T-helper 2 cell (primary cell): Measurements from ENCODE around the gene ZCCHC8.
"Not testable (repeated sequence)": the region's sequence is repeated elsewhere in the genome, so short reads cannot be mapped to it uniquely, and the experiment has no call there.

Source experiments
- DNase-seq, 5 experiments: peaks; one replicate each; pipeline versions ENCODE4 v3.0.0 to v3.0.0-alpha.2; 2012 to 2022

Gene ZCCHC8

DNA sequence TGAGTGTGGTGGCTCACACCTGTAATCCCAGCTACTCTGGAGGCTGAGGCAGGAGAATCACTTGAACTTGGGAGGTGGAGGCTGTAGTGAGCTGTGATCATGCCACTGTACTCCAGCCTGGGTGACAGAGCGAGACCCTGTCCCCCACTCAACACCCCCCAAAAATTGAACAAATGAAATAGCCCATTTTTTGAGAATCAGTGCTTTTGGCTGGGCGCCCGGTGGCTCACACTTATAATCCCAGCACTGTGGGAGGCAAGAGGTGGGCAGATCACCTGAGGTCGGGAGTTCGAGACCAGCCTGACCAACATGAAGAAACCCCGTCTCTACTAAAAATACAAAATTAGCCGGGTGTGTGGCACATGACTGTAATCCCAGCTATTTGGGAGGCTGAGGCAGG lies 30.2 kb downstream of the ZCCHC8 start:
- DNase-seq, result not testable (repeated sequence)

DNA sequence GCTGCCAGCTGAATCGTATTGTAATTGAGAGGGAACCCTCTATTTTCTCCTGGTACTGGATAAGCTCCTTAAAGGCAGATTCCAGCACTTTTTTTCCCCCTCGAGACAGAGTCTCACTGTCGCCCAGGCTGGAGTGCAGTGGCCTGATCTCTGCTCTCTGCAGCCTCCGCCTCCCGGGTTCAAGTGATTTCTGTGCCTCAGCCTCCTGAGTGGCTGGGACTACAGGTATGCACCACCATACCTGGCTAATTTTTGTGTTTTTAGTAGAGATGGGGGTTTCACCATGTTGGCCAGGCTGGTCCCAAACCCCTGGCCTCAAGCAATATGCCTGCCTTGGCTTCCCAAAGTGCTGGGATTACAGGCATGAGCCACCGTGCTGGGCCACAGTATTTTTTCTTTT lies 30.9 kb downstream of the ZCCHC8 start:
- DNase-seq, result not testable (repeated sequence)

DNA sequence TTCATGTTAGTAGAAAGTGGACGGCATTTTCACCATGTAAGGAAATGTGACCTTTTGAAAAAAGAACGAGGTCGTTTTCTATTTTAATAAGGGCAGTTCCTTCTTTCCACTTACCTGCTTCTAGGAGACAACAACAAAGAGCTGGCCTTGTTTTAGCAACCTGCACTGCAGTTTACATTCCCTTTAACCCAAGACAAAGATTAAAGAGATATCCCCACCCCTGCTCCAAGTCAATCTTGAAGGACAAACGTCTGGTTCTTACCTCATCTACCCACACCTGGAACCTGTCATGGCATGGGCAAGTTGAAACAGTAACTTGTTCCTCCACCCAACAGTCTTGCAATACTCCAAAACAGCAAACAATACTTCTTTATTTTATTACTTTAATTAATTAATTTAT lies 32.7 kb downstream of the ZCCHC8 start:
- DNase-seq, result no peak

DNA sequence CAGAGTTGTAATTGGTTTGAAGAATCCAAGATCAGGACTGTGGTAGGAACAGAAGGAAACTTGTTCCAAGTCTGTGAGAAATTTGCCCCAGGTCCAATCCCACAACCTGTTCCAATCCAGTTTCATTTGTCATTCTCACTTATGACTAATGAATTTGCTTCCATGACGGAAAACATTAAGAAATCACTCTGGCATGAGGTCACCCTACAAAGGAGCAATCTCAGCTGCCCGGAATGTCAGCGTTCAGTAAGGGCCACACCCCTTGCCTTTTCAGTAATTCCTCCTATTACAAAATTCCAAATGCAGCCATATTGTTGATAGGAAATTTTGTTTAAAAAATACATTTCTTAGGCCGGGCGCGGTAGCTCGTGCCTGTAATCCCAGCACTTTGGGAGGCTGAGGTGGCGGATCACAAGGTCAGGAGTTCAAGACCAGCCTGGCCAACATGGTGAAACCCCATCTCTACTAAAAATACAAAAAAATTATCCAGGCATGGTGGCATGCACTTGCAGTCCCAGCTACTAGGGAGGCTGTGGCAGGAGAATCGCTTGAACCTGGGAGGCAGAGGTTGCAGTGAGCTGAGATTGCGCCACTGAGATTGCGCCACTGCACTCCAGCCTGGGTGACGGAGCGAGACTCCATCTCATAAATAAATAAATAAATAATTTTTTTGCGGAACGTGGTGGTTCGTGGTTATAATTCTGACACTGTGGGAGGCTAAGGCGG lies 36.3 kb downstream of the ZCCHC8 start:
- DNase-seq, result not testable (repeated sequence)

DNA sequence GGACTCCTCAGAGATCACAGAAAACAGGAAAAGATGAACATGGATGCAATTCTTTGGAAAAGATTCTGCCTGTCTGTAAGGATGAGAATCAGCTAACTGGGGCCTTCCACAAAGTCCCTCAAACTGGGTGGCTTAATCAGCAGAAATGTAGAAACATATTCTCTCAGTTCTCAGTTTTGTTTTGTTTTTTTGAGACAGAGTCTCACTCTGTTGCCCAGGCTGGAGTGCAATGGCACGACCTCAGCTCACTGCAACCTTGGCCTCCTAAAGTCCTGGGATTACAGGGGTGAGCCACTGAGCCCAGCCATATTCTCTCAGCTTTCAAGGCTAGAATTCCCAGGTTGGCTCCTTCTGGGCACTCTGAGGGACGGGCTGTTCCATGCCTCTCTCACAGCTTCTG lies 40.1 kb downstream of the ZCCHC8 start:
- DNase-seq, result no peak

DNA sequence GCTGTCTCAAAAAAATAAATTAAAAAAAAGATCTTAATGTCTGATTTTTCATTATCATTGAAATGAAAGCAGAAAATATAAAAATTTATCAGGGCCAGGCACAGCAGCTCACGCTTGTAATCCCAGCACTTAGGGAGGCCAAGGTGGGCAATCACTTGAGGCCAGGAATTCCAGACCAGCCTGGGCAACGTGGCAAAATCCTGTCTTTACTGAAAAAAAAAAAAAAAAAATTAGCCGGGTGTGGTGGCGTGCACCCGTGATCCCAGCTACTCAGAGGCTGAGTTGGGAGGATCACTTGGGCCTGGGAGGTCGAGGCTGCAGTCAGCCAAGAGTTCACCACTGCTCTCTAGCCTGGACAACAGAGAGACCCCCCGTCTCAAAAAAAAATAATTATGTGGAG lies 40.7 kb downstream of the ZCCHC8 start:
- DNase-seq, result no peak

DNA sequence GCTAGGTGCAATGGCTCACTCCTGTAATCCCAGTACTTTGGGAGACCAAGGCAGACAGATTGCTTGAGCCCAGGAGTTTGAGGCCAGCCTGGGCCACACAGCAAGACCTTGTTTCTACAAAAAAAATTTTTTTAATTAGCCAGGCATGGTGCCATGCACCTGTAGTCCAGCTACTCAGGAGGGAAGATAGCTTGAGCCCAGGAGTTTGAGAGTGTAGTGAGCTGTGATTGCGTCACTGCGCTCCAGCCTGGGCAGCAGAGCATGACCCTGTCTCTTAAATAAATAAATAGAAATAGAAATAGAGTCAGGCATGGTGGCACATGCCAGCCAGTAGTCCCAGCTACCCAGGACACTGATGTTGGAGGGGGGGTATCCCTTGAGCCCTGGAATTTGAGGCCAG lies 41.5 kb downstream of the ZCCHC8 start:
- no peak for DNase-seq

DNA sequence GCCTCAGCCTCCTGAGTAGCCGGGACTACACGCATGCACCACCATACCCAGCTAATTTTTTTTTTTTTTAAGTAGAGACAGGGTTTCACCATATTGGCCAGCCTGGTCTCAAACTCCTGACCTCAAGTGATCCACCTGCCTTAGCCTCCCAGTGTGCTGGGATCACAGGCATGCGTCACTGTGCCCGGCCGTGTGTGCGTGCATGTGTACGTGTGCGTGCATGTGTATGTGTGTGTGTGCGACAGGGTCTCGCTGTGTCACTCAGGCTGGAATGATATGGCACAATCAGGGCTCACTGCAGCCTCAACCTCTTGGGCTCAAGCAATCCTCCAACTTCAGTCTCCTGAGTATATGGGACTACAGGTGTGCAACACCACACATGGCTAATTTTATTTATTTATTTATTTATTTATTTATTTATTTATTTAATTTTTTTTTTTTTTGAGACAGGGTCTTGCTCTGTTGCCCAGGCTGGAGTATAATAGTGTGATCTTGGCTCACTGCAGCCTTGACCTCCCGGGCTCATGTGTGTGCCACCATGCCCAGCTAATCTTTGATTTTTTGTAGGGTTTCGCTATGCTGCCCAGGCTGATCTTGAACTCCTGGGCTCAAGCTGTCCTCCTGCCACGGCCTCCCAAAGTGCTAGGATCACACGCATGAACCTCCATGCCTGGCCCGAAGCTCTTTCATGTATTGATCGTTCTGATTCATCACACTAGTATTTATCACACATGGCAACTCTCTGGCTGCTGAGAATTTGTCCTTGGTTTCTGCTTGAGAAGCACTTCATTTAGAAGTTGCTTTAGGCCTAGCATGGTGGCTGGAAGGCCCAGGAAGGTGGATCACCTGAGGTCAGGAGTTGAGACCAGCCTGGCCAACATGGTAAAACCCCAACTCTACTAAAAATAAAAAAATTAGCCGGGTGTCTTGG lies 42.4 kb downstream of the ZCCHC8 start:
- DNase-seq, result no peak

DNA sequence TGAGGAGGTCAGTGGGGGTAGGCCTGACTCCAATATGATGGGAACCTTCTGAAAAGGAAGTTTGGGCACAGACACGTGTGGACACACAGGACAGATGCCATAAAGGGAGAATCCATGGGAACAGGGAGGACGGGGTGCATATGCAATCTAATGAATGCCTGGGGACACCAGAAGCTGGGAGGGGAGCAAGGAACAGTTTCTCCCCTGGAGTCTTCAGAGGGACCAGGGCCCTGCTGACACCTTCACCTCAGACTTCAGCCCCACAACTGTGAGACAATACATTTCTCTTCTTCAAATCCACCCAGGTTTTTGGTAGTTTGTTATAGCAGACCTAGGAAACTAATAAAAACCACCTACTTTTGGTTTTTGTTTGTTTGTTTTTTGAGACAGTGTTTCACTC lies 43.1 kb downstream of the ZCCHC8 start:
- DNase-seq, result no peak

DNA sequence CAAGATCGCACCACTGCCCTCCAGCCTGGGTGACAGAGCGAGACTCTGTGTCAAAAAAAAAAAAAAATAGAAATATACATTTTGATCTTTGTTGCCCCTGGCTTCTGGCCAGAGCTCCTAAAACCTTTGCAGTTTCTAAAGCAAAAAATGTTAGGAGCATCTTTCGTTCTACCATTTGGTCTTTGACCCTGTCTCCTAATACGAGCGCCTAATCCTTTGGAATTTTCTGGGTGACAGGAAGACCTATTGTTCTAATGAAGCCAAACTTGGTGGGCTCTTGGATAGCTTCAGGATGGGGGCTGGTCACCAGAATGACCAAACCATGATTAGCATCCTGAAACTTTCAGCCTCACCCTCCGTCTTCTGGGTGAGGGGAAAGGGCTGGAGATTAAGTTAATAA lies 46.0 kb downstream of the ZCCHC8 start:
- DNase-seq, result no peak

DNA sequence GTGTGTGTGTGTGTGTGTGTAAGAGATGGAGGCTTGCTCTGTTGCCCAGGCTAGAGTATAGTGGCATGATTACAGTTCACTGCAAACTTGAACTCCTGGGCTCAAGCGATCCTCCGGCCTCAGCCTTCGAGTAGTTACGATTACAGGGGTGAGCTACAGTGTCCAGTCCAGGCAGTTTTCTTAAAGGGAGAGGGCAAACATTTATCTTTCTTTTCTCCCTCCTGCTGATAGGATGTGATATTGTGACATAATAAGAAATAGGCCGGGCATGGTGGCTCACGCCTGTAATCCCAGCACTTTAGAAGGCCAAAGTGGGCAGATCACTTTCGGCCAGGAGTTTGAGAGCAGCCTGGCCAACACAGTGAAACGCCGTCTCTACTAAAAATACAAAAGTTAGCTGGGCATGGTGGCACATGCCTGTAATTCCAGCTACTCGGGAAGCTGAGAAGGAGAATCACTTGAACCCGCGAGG lies 46.4 kb downstream of the ZCCHC8 start:
- no peak for DNase-seq

DNA sequence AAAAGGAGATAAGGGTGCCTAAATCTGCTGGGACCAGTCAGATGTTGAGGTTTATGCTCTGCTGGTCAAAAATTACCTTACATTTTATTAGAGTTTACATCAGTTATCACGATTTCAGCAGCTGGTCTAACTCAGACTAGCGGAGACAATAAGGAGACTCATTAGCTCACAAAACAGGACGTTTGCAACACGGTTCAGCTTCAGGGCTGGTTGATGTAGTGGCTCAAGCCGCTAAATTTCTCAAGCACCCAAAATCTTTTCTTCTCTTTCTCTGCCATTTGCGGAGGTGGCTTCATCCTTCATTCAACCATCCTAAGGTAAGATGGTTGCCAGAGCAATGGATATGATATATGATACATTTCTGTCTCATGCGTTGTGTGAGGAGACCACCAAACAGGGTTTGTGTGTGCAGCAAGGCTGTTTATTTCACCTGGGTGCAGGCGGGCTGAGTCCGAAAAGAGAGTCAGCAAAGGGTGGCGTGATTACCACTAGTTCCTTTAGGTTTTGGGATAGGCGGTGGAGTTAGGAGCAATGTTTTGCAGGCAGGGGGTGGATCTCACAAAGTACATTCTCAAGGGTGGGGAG lies 47.9 kb downstream of the ZCCHC8 start:
- peak in 1 of 5 experiments; percentile 47 for DNase-seq

DNA sequence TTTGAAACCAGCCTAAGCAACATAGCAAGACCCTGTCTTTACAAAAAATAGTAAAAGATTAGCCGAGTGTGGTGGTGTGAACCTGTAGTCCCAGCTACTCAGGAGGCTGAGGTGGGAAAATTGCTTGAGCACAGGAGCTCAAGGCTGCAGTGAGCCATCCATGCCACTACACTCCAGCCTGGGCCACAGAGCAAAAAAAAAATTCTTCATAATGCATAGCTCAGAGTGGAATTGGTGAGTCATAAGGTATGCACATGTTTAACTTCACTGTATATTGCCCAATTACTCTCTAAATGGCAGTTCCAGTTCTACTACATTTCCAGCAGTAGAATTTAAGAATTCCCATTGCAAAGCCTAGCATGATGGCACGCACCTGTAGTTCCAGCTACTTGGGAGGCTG lies 51.4 kb downstream of the ZCCHC8 start:
- peak in 1 of 5 experiments; percentile 41 for DNase-seq

DNA sequence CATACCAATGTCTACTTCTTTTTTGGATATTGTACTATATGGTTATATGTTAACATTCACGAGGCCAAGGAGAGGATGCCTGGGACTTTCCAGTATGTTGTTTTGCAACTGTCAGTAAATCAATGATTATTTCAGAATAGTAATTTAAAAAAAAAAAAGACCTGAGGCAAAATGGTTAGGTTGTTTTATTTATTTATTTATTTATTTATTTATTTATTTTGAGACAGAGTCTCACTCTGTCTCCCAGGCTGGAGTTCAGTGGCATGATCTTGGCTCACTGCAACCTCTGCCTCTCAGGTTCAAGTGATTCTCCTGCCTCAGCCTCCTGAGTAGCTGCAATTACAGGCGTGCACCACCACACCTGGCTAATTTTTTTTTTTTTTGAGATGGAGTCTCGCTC lies 52.9 kb downstream of the ZCCHC8 start:
- not testable (repeated sequence) for DNase-seq

DNA sequence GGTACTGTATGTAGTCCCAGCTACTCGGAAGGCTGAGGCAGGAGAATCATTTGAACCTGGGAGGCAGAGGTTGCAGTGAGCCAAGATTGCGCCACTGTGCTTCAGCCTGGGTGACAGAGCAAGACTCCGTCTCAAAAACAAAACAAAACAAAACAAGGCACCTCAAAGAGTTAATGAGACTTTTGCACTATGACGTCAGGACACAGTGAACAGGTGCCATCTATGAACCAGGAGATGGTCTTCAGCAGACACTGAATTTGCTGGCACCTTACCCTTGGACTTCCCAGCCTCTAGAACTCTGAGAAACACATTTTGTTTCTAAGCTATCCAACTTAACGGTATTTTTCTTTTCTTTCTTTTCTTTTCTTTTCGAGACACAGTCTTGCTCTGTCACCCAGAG lies 54.3 kb downstream of the ZCCHC8 start:
- not testable (repeated sequence) for DNase-seq

DNA sequence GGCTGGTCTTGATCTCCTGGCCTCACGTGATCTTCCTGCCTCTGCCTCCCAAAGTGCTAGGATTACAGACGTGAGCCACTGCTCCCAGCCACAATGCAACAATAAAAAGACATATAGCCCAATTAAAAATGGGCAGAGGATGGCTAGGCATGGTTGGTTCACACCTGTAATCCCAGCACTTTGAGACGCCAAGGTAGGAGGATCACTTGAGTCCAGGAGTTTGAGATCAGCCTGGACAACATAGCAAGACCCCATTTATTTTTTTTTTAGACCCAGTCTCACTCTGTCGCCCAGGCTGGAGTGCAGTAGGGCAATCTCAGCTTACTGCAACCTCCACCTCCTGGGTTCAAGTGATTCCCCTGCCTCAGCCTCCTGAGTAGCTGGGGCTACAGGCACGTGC lies 56.7 kb downstream of the ZCCHC8 start:
- DNase-seq, result not testable (repeated sequence)

DNA sequence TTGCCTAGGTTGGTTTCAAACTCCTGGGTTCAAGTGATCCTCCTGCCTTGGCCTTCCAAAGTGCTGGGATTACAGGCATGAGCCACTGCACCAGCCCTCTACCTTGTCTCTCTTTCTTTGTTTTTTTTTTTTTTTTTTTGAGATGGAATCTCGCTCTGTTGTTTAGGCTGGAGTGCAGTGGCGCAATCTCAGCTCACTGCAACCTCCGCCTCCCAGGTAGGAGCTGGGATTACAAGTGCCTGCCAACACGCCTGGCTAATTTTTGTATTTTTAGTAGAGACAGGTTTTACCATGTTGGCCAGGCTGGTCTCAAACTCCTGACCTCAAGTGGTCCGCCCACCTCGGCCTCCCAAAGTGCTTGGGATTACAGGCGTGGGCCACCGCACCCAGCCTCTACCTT lies 61.9 kb downstream of the ZCCHC8 start:
- not testable (repeated sequence) for DNase-seq

DNA sequence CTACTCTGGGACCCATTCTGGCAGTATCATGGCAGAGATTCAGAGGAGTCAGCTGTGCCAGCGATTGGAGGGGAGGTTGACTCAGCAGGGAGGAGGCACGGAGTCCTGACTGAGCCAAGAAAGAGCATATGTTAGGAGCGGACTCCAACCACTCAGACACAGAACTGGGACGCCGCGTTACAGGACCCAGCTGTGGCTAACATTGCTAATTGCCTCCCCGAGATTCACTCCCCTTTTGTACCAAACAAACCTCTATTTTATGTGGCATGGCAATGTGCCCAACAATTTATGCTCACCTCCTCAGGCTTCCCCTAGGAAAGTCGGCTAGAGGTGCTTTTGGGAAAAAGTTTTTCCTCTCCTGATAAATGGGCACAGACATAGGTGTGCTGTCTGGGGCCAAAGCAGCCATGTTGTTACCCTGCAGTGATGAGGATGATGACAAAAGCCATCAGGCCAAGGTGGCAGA lies 63.0 kb downstream of the ZCCHC8 start:
- no peak for DNase-seq

DNA sequence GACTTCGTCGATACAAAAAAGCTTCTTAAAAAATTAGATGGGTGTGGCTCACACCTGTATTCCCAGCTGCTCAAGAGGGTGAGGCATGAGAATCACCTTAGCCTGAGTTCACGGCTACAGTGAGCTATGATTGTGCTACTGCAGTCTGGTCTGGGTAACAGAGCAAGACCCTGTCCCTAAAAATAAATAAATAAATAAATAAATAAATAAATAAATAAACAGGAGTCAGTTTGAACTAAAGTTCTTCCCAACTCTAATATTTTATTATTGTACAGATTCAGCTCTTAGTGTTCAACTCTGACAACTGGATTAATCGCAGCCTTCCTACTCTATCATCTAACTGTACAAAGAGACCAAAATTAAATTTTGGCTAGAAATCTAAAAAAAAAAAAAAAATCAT lies 65.5 kb downstream of the ZCCHC8 start:
- DNase-seq, result no peak

DNA sequence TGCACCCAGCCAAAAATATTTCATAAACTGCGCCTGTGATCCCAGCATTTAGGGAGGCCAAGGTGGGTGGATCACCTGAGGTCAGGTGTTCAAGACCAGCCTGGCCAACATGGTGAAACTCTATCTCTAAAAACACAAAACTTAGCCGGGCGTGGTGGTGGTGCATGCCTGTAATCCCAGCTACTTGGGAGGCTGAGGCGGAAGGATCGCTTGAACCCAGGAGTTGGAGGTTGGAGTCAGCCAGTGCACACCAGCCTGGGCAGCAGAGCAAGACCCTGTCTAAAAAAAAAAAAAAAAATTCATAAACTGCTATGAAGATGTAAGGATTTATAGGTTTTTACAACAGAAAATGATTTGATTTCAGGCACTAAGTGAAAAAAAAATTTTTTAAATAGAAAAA lies 71.7 kb downstream of the ZCCHC8 start:
- not testable (repeated sequence) for DNase-seq

DNA sequence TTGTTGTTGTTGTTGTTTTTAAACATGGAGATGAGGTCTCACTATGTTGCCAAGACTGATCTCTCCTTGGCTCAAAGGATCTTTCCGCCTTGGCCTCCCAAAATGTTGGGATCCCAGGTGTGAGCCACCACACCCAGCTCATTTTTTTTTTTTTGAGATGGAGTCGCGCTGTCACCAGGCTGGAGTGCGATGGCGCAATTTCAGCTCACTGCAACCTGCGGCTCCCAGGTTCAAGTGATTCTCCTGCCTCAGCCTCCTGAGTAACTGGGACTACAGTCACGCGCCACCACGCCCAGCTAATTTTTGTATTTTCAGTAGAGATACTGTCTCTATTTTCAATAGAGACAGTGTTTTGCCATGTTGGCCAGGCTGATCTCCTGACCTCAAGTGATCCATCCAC lies 73.3 kb downstream of the ZCCHC8 start:
- DNase-seq, result no peak

DNA sequence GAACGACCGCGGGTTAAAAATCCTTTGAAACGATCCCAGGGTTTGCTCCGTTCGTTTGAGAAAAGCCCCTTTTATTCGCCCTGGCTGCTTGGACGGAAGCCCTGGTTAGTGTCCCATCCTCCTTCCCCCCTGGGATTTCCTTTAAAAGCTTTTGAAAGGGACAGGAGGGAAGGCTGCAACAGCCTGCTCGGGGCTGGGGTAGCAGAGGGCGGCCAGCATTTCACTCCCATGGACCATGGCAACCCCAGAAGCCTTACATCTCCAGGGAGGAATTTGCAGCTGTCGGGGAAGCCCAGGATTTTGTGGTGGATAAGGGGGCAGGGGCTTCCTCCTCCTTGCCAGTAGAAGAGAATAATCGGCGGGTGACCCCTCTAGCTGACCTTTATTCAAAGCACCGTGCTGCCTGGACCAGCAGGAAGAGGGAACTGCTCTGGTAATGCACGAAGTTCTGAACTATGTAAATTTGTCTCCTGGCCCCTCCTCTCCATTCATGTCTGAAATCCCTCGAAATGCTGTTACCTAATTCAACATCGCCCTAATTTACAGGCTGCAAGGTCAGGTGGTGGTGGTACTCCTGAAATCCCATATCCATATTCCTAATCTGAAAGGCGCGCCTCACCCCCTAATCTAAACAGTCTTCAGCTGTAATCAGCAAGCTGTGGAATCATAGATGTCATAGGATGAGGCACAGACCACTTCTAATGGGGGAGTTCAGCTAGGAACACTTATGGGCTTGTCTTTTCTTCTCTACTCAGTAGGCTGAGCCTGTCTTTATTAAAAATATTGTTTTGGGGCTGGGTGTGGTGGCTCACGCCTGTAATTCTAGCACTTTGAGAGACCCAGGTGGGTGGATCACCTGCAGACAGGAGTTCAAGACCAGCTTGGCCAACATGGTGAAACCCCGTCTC lies 77.2 kb downstream of the ZCCHC8 start:
- DNase-seq, result no peak
